ENCODE results near the gene HNMT. TPM values are rescaled to one million over a fixed set of nuclear protein-coding genes. Genes with fewer than 3 reads are reported as not detected.
"Not testable (repeated sequence)": the region's sequence is repeated elsewhere in the genome, so short reads cannot be mapped to it uniquely, and the experiment has no call there.

HNMT gene
- total RNA-seq, 1 donor from 2014 or later = 14.4 TPM

GRCh38 chr2:137969418-137969765 lies 5.1 kb downstream of the HNMT start:
- TF ChIP-seq, protein P1, sequence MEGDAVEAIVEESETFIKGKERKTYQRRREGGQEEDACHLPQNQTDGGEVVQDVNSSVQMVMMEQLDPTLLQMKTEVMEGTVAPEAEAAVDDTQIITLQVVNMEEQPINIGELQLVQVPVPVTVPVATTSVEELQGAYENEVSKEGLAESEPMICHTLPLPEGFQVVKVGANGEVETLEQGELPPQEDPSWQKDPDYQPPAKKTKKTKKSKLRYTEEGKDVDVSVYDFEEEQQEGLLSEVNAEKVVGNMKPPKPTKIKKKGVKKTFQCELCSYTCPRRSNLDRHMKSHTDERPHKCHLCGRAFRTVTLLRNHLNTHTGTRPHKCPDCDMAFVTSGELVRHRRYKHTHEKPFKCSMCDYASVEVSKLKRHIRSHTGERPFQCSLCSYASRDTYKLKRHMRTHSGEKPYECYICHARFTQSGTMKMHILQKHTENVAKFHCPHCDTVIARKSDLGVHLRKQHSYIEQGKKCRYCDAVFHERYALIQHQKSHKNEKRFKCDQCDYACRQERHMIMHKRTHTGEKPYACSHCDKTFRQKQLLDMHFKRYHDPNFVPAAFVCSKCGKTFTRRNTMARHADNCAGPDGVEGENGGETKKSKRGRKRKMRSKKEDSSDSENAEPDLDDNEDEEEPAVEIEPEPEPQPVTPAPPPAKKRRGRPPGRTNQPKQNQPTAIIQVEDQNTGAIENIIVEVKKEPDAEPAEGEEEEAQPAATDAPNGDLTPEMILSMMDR (IDR thresholded peaks at IDR 0.05; ENCODE audit: unreplicated experiment) = no peak
- Mint-ChIP-seq H3K9me3 (no peaks in the 10 kb centered on the region), H3K27ac (no peak overlapping the region), H3K36me3 (peaks cover 4% of the 10 kb centered on the region), H3K4me1 (peaks cover 22% of the 10 kb centered on the region), H3K4me3 (no peak overlapping the region), H3K27me3 (ENCODE audit: low read depth) (no peaks in the 10 kb centered on the region)
- DNase-seq (ENCODE audit: low spot score in 2 of 2, unreplicated experiment in 2 of 2) = no peak

DNA sequence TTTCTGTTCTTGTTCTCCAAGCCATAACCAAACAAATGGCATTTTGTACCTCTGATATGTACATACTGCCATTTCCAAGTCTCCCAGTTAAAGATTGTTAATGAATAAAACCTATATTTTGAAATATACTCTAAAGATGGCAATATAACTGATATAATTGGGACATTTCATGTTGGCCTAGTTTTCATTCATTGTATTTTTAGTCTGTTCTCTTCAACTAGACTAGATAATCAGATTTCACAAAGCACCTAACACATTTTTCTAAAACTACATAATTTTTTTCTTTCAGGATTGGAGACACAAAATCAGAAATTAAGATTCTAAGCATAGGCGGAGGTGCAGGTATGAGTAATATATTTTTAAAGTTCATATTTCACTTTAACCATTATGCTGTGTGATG lies 5.6 kb downstream of the HNMT start:
- Mint-ChIP-seq H3K27ac (no peak overlapping the region), H3K27me3 (ENCODE audit: low read depth) (no peaks in the 10 kb centered on the region), H3K4me3 (no peak overlapping the region), H3K4me1 (peaks cover 17% of the 10 kb centered on the region), H3K9me3 (no peaks in the 10 kb centered on the region), H3K36me3 (peaks cover 6% of the 10 kb centered on the region)
- TF ChIP-seq, protein P1 (IDR thresholded peaks at IDR 0.05; ENCODE audit: unreplicated experiment) = no peak
- no peak for DNase-seq (ENCODE audit: low spot score in 2 of 2, unreplicated experiment in 2 of 2)

DNA sequence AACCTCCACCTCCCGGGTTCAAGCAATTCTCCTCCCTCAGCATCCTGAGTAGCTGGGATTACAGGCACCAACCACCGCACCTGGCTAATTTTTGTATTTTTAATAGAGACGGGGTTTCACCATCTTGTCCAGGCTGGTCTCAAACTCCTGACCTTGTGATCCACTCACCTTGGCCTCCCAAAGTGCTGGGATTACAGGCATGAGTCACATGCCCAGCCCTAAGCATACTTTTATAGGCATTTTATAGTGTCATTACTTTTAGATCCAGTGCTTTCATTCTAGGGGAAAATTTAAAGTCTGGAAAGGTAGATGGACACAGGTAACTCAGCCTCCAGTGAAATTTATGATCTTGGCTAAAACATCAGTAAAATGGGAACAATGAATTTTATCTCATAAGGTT lies 7.0 kb downstream of the HNMT start:
- DNase-seq (ENCODE audit: low spot score in 2 of 2, unreplicated experiment in 2 of 2); H3K27ac Mint-ChIP-seq; H3K36me3 Mint-ChIP-seq; H3K27me3 Mint-ChIP-seq (ENCODE audit: low read depth); H3K4me3 Mint-ChIP-seq; H3K9me3 Mint-ChIP-seq: not testable (repeated sequence)
- H3K4me1 Mint-ChIP-seq = peaks cover 13% of the 10 kb centered on the region

DNA sequence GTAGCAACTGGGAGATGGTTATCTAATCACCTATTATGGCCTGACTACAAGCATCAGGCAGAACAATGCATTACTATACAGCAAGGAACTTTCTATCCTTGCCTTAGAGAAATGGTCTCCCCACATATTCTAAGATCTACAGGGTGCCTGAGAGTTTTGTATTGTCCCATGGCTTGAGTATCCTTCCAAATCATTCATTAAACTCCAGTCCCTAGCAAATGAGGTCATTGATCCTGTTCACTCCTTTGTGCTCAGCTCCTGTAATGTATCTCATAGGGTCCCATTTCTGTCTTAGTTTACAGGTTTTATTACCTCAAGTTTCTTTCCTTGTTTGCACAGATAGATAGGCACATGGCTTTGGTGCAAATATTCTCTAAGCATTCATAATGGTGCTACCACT lies 9.0 kb downstream of the HNMT start:
- Mint-ChIP-seq H3K36me3 (peaks cover 6% of the 10 kb centered on the region), H3K4me3 (no peak overlapping the region), H3K9me3 (no peaks in the 10 kb centered on the region), H3K27ac (no peak overlapping the region), H3K4me1 (peaks cover 8% of the 10 kb centered on the region), H3K27me3 (ENCODE audit: low read depth) (no peaks in the 10 kb centered on the region)
- no peak for DNase-seq (ENCODE audit: low spot score in 2 of 2, unreplicated experiment in 2 of 2)
- TF ChIP-seq, protein P1 (IDR thresholded peaks at IDR 0.05; ENCODE audit: unreplicated experiment) = no peak

DNA sequence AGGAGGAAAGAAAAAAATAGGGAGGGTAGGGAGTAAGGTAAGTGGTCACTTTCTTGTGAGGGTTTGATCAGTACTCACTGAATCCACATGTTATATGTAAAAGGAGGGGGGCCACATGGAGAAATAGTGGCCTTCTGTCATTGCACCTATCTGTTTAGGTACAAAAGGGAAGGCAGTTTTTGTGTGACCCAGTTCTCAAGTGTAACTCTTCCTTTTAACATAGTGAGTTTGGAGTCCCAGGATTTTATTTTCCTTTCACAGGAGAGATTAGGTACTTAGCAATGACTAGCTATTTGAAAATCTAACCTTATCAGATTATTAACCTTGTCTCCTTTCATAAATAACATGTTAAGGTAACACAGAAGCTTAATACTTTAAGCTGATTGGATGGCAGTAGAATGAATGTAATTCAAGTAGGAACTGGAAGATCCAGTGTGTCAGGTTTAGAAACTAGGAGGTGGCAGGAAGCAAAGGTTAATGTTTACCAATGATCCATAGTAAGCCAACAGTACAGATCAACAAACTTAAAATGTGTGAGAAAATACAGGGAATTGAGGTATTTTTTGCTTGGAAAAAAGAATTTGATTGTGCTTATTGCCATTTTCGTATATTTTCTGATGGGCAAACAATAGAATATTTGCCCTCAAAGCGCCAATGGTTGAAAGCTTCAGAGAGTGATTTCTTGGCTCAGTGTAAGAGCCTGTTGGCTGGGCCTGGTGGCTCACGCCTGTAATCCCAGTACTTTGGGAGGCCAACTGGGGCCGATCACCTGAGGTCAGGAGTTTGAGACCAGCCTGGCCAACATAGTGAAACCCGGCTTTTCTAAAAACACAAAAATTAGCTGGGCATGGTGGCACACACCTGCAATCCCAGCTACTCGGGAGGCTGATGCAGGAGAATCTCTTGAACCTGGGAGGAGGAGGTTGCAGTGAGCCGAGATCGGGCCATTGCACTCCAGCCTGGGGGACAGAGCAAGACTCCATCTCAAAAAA lies 11.3 kb downstream of the HNMT start:
- no peaks in the 10 kb centered on the region for H3K27me3 Mint-ChIP-seq (ENCODE audit: low read depth)
- peak overlapping the region; percentile 69 for H3K27ac Mint-ChIP-seq
- H3K36me3 Mint-ChIP-seq = peaks cover 1% of the 10 kb centered on the region
- no peaks in the 10 kb centered on the region for H3K9me3 Mint-ChIP-seq
- no peak overlapping the region for H3K4me3 Mint-ChIP-seq
- peaks cover 8% of the 10 kb centered on the region for H3K4me1 Mint-ChIP-seq
- no peak for DNase-seq (ENCODE audit: low spot score in 2 of 2, unreplicated experiment in 2 of 2)
- TF ChIP-seq, protein P1 (IDR thresholded peaks at IDR 0.05; ENCODE audit: unreplicated experiment) = no peak

GRCh38 chr2:137976274-137976673 lies 12.0 kb downstream of the HNMT start:
- H3K9me3 Mint-ChIP-seq = no peaks in the 10 kb centered on the region
- H3K27me3 Mint-ChIP-seq (ENCODE audit: low read depth) = no peaks in the 10 kb centered on the region
- DNase-seq (ENCODE audit: low spot score in 2 of 2, unreplicated experiment in 2 of 2) = no peak
- H3K4me3 Mint-ChIP-seq = no peak overlapping the region
- TF ChIP-seq, protein P1 (IDR thresholded peaks at IDR 0.05; ENCODE audit: unreplicated experiment) = no peak
- H3K36me3 Mint-ChIP-seq = peaks cover 1% of the 10 kb centered on the region
- H3K4me1 Mint-ChIP-seq = peaks cover 8% of the 10 kb centered on the region
- no peak overlapping the region for H3K27ac Mint-ChIP-seq

Measured in mesothelial cell of epicardium (in vitro differentiated cells).